Measurements from ENCODE around the gene LHFPL6.

LHFPL6 gene

GRCh38 chr13:39552246-39552645 lies 50.7 kb downstream of the LHFPL6 start:
- DNase-seq = no peak

GRCh38 chr13:39550931-39551330 lies 52.1 kb downstream of the LHFPL6 start:
- DNase-seq = no peak

- no peak for DNase-seq
Observed at GRCh38 chr13:39547108-39547507, 55.9 kb downstream of the LHFPL6 start.

GRCh38 chr13:39542361-39542760 lies 60.6 kb downstream of the LHFPL6 start:
- no peak for DNase-seq

GRCh38 chr13:39540929-39541605 lies 61.9 kb downstream of the LHFPL6 start:
- DNase-seq = no peak

- DNase-seq = no peak
Observed at GRCh38 chr13:39538816-39539790, 63.9 kb downstream of the LHFPL6 start.

- no peak for DNase-seq
Observed at GRCh38 chr13:39536906-39537305, 66.1 kb downstream of the LHFPL6 start.

GRCh38 chr13:39536274-39536673 lies 66.7 kb downstream of the LHFPL6 start:
- no peak for DNase-seq

GRCh38 chr13:39533651-39534150 lies 69.3 kb downstream of the LHFPL6 start:
- DNase-seq = no peak

- DNase-seq = no peak
Observed at GRCh38 chr13:39531646-39532045, 71.3 kb downstream of the LHFPL6 start.

- DNase-seq = no peak
Observed at GRCh38 chr13:39530916-39531315, 72.1 kb downstream of the LHFPL6 start.

GRCh38 chr13:39528661-39528980 lies 74.4 kb downstream of the LHFPL6 start:
- DNase-seq = no peak

- DNase-seq = no peak
Observed at GRCh38 chr13:39527961-39528660, 74.9 kb downstream of the LHFPL6 start.

GRCh38 chr13:39527301-39527700 lies 75.7 kb downstream of the LHFPL6 start:
- no peak for DNase-seq

GRCh38 chr13:39526499-39526898 lies 76.5 kb downstream of the LHFPL6 start:
- no peak for DNase-seq

GRCh38 chr13:39525506-39525905 lies 77.5 kb downstream of the LHFPL6 start:
- no peak for DNase-seq

GRCh38 chr13:39524795-39525194 lies 78.2 kb downstream of the LHFPL6 start:
- no peak for DNase-seq

- no peak for DNase-seq
Observed at GRCh38 chr13:39522329-39522728, 80.7 kb downstream of the LHFPL6 start.

- DNase-seq = no peak
Observed at GRCh38 chr13:39521701-39522100, 81.3 kb downstream of the LHFPL6 start.

- no peak for DNase-seq
Observed at GRCh38 chr13:39516096-39516495, 86.9 kb downstream of the LHFPL6 start.

GRCh38 chr13:39515224-39515714 lies 87.7 kb downstream of the LHFPL6 start:
- no peak for DNase-seq

GRCh38 chr13:39512687-39513086 lies 90.3 kb downstream of the LHFPL6 start:
- DNase-seq = no peak

- DNase-seq = no peak
Observed at GRCh38 chr13:39510316-39510695, 92.7 kb downstream of the LHFPL6 start.
